Esophagus squamous epithelium (tissue), 4 donors: Measurements from ENCODE around the gene GFI1B.

ENCODE experiments used
- POLR2A ChIP-seq, 4 donors: fragments of 450-650 bp; IDR thresholded peaks; one replicate each; pipeline ENCODE4 v1.6.1; 2017; ENCODE audit warnings: antibody characterized with exemption in 4 of 4, mild to moderate bottlenecking in 4 of 4, moderate library complexity in 3 of 4
- TF ChIP-seq, protein P1 (sequence below), 6 experiments: fragments of 450-650 bp in 4 of 6; fragments of 200-600 bp in 2 of 6; sonication (generic) in 2 of 6; IDR thresholded peaks; one replicate each; pipeline ENCODE4 v1.5.1; 2016 to 2019; ENCODE audit warnings: antibody characterized with exemption in 6 of 6, mild to moderate bottlenecking in 4 of 6, moderate library complexity in 4 of 6

DNA sequence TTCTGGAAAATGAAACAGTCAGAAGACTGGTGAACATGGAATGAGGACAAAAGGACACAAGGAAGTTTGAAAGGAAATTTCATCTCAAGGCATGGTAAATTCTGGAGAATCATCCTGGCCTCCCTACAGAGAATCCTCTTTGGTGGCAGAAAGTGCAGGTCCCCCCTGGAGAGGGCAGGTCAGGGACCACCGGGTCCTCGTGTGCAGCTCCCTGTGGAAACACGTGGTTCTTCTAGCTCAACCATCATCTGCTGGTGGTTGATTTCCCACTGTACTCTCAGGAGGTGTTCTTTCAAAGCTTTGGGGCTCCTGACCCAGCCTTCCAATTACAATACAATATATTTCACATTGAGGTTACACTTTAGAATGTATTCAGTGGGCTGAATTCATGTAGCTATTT is 49.7 kb downstream of the GFI1B start:
- TF ChIP-seq, protein P1, sequence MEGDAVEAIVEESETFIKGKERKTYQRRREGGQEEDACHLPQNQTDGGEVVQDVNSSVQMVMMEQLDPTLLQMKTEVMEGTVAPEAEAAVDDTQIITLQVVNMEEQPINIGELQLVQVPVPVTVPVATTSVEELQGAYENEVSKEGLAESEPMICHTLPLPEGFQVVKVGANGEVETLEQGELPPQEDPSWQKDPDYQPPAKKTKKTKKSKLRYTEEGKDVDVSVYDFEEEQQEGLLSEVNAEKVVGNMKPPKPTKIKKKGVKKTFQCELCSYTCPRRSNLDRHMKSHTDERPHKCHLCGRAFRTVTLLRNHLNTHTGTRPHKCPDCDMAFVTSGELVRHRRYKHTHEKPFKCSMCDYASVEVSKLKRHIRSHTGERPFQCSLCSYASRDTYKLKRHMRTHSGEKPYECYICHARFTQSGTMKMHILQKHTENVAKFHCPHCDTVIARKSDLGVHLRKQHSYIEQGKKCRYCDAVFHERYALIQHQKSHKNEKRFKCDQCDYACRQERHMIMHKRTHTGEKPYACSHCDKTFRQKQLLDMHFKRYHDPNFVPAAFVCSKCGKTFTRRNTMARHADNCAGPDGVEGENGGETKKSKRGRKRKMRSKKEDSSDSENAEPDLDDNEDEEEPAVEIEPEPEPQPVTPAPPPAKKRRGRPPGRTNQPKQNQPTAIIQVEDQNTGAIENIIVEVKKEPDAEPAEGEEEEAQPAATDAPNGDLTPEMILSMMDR (IDR thresholded peaks at IDR 0.05) = no peak
- TF ChIP-seq POLR2A (IDR thresholded peaks at IDR 0.05) = no peak
